Erythroblast (primary cell): ENCODE results near the gene SHF.

Experiments used
- GATA1 ChIP-seq: IDR thresholded peaks from 2 replicates; pipeline ENCODE4 v1.6.1; 2011; ENCODE audit warnings: low read depth, mild to moderate bottlenecking, control low read depth, low read length, moderate library complexity
- POLR2A ChIP-seq: IDR thresholded peaks from 2 replicates; pipeline ENCODE4 v1.6.1; 2011; ENCODE audit warnings: mild to moderate bottlenecking, low read length

DNA sequence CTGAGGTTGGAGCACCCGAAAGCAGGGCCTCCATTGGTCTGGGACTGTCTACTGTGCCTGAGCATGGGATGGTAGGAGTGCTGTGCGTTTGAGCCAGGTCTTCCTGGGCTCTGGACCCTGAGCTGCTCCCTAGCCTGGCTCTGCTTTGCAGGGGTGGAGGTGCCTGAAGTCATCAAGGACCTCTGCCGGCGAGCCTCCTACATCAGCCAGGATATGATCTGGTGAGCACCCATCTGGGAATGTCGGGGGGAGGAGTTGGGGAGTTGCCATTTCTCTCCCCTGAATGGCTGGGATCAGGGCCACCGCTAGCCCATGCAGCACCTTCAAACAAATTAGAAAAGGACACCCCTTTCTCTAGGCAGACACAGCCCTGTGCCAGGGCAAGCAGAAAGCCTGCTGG is 37.3 kb downstream of the SHF start:
- TF ChIP-seq POLR2A (no peak), GATA1 (no peak)
